ENCODE results near the gene ART1.

GRCh38 chr11:3660960-3661359, 16.0 kb downstream of the ART1 start:
- TF ChIP-seq POLR2A (IDR thresholded peaks at IDR 0.05; ENCODE audit: low read depth, low read length) (no peak), CTCF (IDR thresholded peaks at IDR 0.05; ENCODE audit: extremely low read depth in 1 of 2, insufficient read depth in 1 of 2, low read depth in 1 of 2, low read length in 2 of 2) (no peak), GATA2 (IDR thresholded peaks at IDR 0.05; ENCODE audit: insufficient read depth, insufficient read length, low read depth, low read length) (no peak), EZH2 (IDR thresholded peaks at IDR 0.05; ENCODE audit: borderline replicate concordance, low read depth, low read length, severe bottlenecking) (no peak)

All from endothelial cell of umbilical vein (primary cell).